Activated T-helper 1 cell treated with anti-CD3 and anti-CD28 coated beads, Interleukin-2, amount 50 U/mL, for 16 hours (primary cell): ENCODE results near the gene TBCCD1.
"Not testable (repeated sequence)": the region's sequence is repeated elsewhere in the genome, so short reads cannot be mapped to it uniquely, and the experiment has no call there.

Source experiments
- DNase-seq, 2 donors: peaks; one replicate each; pipeline ENCODE4 v3.0.0-alpha.2; 2020; ENCODE audit warnings: low read depth in 1 of 2, low spot score in 1 of 2

TBCCD1 gene

GRCh38 chr3:186552408-186553031, 14.6 kb downstream of the TBCCD1 start:
- DNase-seq, result no peak

DNA sequence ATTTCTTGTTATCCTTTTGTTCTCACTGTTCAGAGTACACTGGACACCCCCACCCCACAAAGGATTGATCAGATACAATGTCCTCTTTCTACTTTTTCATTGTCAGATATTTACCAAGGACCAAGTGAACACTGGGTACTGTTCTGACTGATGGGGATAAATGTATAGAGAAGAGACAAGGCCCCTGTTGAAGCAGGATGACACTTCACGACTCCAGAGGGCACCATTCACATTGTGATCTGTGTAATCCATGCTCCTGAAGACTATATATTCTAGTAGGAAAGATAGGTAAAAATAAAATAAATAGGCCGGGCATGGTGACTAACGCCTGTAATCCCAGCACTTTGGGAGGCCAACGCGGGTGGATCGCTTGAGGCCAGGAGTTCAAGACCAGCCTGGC, 15.8 kb downstream of the TBCCD1 start:
- no peak for DNase-seq

DNA sequence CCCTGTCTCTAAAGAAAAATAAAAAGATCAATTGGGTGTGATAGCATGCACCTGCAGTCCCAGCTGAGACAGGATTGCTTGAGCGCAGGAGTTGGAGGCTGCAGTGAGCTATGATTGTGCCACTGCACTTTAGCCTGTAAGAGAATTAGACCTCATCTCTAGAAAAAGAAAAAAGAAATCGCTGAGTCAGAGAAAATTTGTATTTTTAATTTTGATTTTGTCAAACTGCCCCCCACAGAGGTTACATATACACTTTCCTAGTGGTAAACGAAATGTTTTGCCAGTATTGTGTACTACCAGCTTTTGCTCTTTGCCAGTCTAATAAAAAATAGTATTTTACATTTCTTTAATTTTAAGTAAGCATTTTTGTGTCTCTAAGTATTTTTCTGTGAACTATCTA, 17.6 kb downstream of the TBCCD1 start:
- no peak for DNase-seq

DNA sequence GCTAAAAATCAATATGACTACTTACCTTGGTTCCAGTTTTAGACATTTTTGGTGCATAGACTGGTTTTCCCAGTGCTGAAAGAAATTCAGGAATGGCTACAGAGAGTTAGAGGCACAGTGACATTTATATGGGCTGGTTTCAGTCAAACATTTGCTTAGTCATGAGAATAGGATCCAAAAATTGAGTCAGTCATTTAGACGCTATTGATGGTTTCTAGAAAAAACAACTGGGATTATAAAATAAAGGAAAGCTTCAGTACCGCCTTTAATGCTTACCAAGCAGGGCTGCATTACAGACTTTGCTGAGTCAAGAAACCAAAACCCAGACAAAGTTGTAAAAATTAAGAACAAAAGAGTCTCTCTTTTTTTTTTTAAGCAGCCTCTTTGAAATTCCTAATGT, 22.9 kb downstream of the TBCCD1 start, which contains the start of gene CRYGS:
TSS of gene CRYGS (minus strand) at position 100 of the 400 bp plus-strand sequence. CDS start at position 46, 54 bp downstream.
- no peak for DNase-seq

DNA sequence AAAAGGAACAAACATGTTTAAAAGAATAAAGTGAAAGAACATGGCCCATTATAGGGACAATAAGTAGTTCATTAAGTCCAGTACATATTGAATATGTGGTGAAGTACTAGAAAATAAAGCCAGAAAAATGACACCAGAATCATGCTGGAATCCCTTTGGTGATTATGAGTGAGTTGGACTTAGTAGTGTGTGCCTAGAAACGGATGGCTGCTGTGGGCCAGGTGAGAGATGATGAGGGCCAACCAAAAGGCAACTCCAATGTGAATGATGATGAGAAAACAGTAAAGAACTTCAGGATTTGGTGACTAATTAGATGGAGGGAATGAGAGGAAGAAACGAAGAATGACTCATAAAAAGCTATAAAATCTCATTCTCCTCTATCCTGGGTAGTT, 26.3 kb downstream of the TBCCD1 start:
- no peak for DNase-seq

DNA sequence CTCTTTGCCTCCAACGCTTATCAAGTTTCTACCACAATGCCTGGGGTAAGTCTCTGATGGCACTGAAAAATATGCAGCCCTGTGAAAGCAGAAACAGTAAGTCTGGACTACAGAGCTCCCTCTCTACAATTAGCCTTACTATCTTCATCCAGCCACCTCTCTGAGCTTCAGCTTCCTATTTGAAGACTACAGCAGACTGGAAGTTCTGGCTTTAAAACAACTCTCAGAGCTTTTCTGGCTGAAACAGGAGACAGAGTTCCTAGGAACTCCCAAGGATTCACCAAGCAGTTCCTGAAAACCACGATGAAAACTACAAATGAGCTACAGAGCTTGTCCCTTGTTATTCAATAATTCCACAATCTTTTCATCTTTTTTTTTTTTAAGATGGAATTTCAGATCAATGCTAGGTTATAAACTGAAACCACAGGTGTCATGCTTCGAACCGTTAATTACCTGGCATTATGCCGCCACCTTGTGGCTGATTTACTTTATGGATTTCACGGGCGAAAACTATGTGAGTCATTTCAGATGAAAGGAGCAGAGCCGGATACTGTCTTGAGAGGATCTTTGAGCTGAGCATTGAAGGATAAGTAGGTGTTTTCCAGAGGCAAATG, 26.8 kb downstream of the TBCCD1 start:
- peak; percentile 60 to 65 for DNase-seq

DNA sequence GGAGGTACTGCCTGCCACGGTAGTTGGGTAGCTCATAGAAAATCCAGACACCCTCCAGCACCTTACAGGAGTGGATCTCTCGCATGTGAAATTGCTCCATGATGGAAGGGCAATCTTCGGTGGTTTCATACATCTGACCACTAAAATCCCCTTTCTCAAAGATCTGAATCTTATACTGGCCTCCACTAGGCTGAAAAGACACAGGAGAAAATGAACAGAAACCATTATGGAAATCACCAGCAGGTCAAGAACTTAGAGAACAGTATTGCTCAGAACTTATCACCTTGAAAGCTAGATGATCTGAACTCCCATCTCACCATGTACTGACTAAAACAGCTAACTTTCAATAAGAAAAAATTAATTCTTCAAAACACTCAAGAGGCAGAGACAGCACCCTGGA, 28.4 kb downstream of the TBCCD1 start:
- no peak for DNase-seq

GRCh38 chr3:186536883-186537844, 30.0 kb downstream of the TBCCD1 start:
- DNase-seq, result no peak

DNA sequence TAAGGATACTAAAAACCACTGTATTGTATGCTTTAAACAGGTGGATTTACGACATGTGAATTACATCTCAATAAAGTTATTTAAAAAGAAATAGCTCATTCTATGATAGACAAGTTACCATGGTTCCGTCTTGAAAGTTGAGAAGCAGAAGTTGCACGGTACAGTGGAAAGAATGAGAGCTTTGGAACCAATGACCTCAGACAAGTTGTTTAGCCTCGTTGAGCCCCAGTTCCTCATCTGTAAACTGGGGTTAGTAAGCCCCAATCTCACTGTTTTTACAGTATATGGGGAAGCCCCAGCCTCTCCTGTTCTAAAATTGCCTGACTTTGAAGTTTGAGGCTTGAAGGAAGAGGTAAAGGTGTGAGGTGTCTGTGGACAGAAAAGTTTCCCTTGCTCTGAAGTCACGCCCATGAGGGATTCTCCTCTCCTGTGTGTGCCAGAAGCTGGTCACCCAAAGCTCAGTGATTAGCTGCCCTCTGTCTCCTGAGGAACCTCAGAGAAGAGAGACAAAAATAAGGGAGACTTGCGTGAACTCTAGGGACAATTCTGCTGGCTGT, 32.9 kb downstream of the TBCCD1 start:
- no peak for DNase-seq

- no peak for DNase-seq
Measured at GRCh38 chr3:186532598-186533072, 34.5 kb downstream of the TBCCD1 start.

DNA sequence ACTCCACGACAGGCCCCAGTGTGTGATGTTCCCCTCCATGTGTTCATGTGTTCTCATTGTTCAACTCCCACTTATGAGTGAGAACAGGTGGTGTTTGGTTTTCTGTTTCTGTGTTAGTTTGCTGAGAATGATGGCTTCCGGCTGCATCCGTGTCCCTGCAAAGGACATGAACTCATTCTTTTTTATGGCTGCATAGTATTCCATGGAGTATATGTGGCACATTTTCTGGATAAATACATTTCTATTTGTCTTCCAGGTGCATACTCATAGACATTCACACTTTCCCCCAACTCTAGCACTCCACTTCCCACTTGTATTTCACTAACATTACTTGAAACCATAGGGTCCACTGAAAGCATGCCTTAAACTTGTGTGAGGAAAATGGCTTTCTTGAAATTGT, 35.4 kb downstream of the TBCCD1 start:
- DNase-seq, result not testable (repeated sequence)

DNA sequence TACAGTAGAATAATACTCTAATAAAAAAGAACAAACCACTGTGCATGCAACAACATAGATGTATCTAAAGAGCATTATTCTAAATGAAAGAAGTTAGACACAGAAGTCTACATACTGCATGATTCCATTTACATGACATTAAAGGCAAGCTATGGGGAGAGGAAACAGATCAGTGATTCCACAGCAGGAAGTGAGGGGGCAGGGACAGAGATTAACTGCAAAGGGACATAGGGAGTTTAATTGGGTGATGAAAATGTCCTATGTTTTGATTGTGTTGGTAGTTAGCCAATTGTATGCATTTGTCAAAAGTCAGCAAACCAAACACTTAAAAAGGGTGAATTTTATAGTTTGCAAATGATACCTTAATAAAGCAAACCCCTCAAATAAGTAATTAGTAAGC, 36.7 kb downstream of the TBCCD1 start:
- DNase-seq, result no peak

- DNase-seq, result no peak
Measured at GRCh38 chr3:186529201-186529999, 37.7 kb downstream of the TBCCD1 start.

GRCh38 chr3:186526256-186526606, 40.9 kb downstream of the TBCCD1 start:
- no peak for DNase-seq

- no peak for DNase-seq
Measured at GRCh38 chr3:186525369-186526255, 41.5 kb downstream of the TBCCD1 start.

DNA sequence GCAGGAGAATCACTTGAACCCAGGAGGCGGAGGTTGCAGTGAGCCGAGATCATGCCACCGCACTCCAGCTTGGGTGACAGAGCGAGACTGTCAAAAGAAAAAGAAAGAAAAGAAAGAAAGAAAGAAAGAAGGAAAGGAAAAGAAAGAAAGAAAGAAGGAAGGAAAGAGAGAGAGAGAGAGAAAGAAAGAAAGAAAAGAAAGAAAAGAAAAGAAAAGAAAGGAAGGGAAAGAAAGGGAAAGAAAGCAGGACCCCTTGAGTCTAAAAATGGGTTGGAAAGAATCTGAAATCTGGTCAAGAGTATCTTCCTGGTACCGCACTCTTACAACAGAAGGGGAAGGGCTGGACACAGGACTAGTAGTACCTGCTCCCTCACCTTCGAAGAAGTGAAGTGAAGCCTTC, 42.5 kb downstream of the TBCCD1 start:
- no peak for DNase-seq

DNA sequence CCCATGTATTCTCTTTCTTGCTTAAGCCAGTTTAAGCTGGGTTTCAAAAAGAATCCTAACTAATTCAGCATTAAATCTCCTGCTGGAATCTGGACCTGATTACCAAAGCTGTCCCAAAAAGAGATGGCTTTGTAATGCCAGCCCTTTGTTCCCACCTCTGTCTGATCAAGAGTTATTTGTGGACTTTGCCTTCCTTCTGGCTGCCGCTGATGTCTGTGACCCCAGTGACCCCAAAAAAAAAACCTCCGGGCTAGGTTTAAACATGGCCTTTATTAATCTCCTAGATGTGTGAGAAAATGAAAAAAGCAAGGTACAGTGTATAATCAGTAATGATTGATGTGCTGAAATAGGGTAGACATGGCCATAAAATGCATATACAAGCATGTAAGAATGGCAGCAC, 43.7 kb downstream of the TBCCD1 start:
- DNase-seq, result no peak

- DNase-seq, result no peak
Measured at GRCh38 chr3:186523022-186523421, 44.1 kb downstream of the TBCCD1 start.

DNA sequence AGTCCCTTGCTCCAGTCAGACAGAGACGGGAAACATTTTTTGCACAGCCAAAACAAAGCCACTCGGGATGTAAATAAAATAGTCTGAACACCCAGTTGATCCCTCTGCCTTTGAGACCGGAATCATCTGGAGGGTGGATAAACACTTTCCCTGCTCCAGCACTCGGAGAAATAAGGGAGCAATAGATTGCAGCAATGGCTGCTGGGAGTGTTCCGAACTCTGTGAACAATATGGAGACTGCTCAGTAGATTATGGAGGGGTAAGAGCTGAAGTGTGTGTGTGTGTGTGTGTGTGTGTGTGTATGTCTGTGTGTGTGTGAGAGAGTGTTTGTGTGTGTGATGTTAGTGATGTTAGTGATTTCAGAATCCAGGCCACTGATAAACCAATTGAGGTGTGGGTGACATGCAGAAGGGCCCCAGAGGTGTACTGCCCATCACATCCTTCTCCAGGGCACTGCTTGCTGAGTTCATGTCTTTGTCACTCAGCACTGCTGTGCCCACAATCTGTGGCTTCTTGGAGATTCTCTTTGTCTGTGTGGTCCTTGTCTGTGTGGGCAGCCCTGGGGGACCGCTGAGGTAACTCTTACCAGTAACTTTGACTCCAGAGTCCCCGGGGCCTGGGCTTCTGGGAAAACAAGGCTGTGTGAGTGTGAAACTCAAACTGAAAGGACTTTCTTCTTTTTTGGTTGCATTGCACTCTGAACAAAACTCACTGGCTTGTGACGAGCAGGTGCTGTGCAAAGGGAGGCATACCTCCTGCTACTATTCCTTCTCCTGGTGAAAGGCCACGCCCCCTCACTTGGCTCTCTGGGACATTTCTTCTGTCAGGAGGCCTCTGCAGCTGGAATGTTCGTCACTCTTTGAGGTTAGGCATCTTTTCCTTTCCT, 45.9 kb downstream of the TBCCD1 start:
- DNase-seq, result no peak
